WI38 (cell line): Measurements from ENCODE around the gene CYSTM1.
"Not testable (repeated sequence)": the region's sequence is repeated elsewhere in the genome, so short reads cannot be mapped to it uniquely, and the experiment has no call there.

Source experiments
- H3K4me3 ChIP-seq: 2 replicates; pipeline ENCODE4 v1.5.1; 2011; ENCODE audit warnings: low read depth, mild to moderate bottlenecking, control low read depth, low read length
- CTCF ChIP-seq: IDR thresholded peaks from 2 replicates; pipeline ENCODE4 v1.5.1; 2012; ENCODE audit warnings: low read depth, mild to moderate bottlenecking, control low read depth, low read length

Gene CYSTM1

DNA sequence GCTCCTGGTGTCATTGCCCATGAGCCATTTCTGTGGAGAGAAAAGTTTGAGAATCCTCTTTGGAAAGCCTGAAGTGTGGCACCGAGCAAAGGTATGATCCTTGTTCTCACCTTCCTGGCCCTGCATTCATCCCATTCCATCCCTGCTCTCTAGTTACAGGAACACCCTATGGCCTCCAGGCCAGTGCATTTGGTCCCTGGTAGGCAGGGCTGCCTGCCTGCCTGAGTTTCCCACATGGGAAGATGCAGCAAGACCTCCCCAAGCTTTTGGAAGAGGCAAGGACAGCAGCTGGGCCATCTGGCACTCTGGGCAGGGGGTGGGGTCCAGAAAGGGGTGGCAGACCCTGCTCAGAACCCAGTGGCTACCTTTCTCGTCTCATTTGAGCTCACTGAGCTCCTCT lies 24.8 kb upstream of the CYSTM1 start:
- H3K4me3 ChIP-seq, result no peak overlapping the region
- TF ChIP-seq CTCF, result no peak

- TF ChIP-seq CTCF, result no peak
- no peak overlapping the region for H3K4me3 ChIP-seq
Measured at GRCh38 chr5:140151144-140152021, 23.6 kb upstream of the CYSTM1 start.

- no peak overlapping the region for H3K4me3 ChIP-seq
- no peak for TF ChIP-seq CTCF
Measured at GRCh38 chr5:140152022-140152999, 22.7 kb upstream of the CYSTM1 start.

- no peak for TF ChIP-seq CTCF
- no peak overlapping the region for H3K4me3 ChIP-seq
Measured at GRCh38 chr5:140153255-140153654, 21.7 kb upstream of the CYSTM1 start.

GRCh38 chr5:140153905-140154304 lies 21.1 kb upstream of the CYSTM1 start:
- H3K4me3 ChIP-seq, result no peak overlapping the region
- TF ChIP-seq CTCF, result no peak

- not testable (repeated sequence) for H3K4me3 ChIP-seq
Measured at GRCh38 chr5:140154710-140155381, 20.1 kb upstream of the CYSTM1 start.

- TF ChIP-seq CTCF, result peak; percentile 79
- H3K4me3 ChIP-seq, result no peak overlapping the region
Measured at GRCh38 chr5:140157032-140157781, 17.8 kb upstream of the CYSTM1 start.
